GM10248 (cell line): ENCODE data around the gene CRIM1.

Experiments
- CTCF ChIA-PET: fragments of 300-600 bp; sonication (Branson Sonifier 250); formaldehyde crosslinking; extraction: SDS; loops from one replicate; lab custom pipeline; 2021; ENCODE audit warnings: antibody characterized with exemption; lab: Yijun Ruan, JAX
- POLR2A ChIA-PET: fragments of 350-650 bp; sonication (Branson Sonifier 250); formaldehyde crosslinking; extraction: SDS; loops from one replicate; lab custom pipeline; 2020; ENCODE audit warnings: antibody characterized with exemption; lab: Yijun Ruan, JAX
- DNase-seq: peaks from one replicate; pipeline ENCODE4 v3.0.0; 2012; ENCODE audit errors: extremely low spot score
- TF ChIP-seq, protein P1 (sequence below): IDR thresholded peaks from 2 replicates; pipeline ENCODE4 v1.5.1; 2012; ENCODE audit warnings: mild to moderate bottlenecking, low read depth; ENCODE audit errors: extremely low read depth, missing control alignments, control extremely low read depth

Gene CRIM1

DNA sequence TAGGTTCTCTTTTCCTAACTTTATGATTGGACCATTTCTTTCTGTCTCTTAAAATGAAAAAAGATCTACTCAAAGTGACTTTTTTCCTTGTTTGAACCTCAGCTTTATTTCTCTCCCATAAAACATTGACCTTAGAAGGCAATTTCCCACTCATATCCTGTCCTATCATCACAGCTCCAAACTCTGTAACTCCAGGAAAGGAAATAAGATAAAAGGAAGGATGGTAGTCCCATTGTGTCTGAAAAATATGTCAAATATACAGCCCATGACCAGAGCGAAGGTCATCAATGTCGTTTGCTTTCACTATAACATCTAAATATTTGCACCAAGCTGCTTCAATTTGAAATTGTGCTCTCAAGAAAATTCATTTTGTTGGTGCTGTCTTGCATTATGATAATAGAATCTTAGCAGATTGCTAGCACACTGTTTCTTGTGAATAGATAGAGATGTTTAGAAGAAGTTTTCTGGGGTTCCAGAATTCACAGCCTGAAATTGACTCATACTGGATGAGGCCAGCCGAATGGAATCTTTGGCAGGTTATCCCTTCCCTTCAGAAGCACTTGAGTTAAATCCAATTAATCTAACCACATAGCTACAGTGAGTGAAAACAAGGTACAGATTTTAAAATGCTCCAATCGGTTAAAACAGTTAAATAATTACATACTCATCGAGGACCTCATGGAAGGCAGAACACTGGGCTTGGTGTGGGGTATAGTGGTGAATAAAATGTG lies 95.1 kb downstream of the CRIM1 start:
- ChIA-PET CTCF (interaction anchor here (0.7 to 1.6 kb wide), 4 partner anchors 9 to 12 kb away, joined by 3 to 5 read pairs (median 3); no protein-coding TSS in a partner anchor), POLR2A (no interaction called here)
- no peak for DNase-seq
- TF ChIP-seq, protein P1, sequence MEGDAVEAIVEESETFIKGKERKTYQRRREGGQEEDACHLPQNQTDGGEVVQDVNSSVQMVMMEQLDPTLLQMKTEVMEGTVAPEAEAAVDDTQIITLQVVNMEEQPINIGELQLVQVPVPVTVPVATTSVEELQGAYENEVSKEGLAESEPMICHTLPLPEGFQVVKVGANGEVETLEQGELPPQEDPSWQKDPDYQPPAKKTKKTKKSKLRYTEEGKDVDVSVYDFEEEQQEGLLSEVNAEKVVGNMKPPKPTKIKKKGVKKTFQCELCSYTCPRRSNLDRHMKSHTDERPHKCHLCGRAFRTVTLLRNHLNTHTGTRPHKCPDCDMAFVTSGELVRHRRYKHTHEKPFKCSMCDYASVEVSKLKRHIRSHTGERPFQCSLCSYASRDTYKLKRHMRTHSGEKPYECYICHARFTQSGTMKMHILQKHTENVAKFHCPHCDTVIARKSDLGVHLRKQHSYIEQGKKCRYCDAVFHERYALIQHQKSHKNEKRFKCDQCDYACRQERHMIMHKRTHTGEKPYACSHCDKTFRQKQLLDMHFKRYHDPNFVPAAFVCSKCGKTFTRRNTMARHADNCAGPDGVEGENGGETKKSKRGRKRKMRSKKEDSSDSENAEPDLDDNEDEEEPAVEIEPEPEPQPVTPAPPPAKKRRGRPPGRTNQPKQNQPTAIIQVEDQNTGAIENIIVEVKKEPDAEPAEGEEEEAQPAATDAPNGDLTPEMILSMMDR = no peak

DNA sequence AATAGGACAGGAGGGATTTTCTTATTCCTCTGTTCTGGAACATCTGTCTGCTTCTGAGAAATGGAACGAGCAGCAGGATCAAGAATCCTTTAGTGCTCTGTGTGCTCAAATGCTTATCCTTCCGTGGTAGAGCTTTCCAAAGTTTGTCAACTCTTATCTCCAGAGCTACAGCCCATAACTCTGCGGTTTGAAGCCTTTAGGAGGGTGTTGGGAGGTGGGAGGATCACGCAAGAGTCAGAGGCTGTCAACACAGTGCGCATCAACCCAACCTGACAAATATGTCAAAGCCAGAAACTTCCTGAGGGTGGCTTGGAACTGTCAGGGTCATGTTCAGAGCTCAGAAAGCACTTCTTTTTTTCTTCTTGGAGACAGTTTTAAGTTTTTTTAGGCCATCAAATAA lies 95.9 kb downstream of the CRIM1 start:
- TF ChIP-seq, protein P1 = no peak
- ChIA-PET POLR2A (interaction anchor here (0.6 kb wide), 1 partner anchor 56 kb away, joined by 3 read pairs; no protein-coding TSS in a partner anchor), CTCF (interaction anchor here (0.7 to 1.3 kb wide), 4 partner anchors 9 to 68 kb away, joined by 3 read pairs; no protein-coding TSS in a partner anchor)
- DNase-seq = no peak

DNA sequence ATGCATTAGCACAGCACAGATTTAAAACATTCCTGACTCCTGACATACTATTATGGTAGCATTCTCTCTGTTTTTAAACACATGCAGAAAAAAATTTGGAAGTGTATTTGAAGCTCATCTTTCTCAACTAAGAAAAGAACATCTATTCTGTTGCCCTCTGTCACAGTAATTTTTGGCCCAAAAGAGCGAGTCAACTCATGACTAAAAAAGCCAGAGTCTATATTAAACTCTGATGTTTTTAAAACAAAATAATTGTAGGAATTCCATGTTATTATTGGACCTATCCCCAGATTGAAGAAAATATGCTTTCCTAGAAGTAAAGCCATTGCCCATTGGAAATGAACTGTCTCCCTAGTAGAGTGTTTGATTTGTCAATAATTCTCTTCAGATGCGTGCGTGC lies 96.7 kb downstream of the CRIM1 start:
- POLR2A ChIA-PET = interaction anchor here (0.6 kb wide), 1 partner anchor 56 kb away, joined by 3 read pairs; no protein-coding TSS in a partner anchor
- CTCF ChIA-PET = interaction anchor here (1.1 to 1.3 kb wide), 3 partner anchors 8 to 67 kb away, joined by 3 read pairs; no protein-coding TSS in a partner anchor
- TF ChIP-seq, protein P1 = no peak
- DNase-seq = no peak

DNA sequence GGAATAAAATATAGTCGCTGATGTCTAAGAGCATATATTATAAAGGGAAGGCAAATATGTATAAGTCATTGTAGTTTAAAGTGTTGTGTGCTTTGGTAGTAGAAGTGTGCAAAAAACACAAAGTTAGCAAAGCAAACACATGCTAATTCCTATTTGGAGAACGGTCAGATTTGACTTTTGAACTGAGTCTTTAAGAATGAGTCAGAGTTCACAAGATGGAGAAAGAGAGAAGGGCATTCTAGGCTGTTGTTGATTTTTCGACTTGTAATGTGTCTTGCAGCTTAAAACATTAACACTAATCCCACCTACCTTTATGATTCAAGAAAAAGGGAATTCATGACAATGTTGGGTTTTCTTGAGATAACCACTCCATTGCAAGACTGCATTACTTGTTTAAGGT lies 98.1 kb downstream of the CRIM1 start:
- DNase-seq = no peak
- POLR2A ChIA-PET = no interaction called here
- CTCF ChIA-PET = no interaction called here
- TF ChIP-seq, protein P1 = no peak

DNA sequence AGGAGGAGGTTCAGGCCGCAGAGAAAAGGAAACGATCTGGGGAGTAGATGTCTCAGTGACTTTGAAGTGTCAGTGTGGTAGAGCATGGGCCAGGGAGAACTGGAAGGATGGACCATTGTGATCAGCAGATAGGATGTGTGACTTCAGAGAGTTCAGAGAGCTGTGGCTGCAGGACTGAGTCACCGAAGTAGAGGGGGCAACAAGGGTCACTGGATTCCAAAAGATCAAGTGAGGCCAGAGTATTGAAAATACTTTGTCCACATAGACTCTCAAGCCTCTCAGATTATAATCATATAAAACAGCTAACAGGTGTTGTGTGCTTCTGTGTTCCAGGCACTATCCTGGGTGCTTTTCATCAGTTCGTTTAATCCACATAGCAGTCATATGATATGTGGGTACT lies 99.4 kb downstream of the CRIM1 start:
- POLR2A ChIA-PET = no interaction called here
- CTCF ChIA-PET = no interaction called here

DNA sequence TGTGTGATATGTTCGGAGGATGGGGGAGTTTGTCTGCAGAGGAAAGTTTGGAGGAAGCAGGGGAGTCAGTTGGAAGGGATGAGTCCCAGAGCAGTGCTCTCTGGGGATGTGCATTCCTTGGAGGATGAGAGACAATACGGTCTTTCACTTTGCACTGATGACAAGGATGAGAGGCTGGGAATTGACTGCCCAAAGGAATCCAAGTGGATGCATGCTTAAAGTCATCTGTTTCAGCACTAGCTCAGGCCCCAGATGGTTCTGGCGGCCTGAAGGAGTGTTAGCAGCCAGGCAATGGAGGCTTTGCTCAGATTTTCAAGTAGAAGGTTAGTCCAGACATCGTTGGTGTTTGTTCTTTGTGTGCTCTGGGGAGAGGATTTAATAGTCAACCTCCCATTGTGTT lies 100.2 kb downstream of the CRIM1 start:
- CTCF ChIA-PET = interaction anchor here (1.0 kb wide), 1 partner anchor 330 kb away, joined by 4 read pairs; no protein-coding TSS in a partner anchor
- no peak for DNase-seq
- POLR2A ChIA-PET = no interaction called here
- TF ChIP-seq, protein P1 = no peak

More for the DNA sequence above, 99.4 kb downstream of the CRIM1 start:
- TF ChIP-seq, protein P1 = no peak
- no peak for DNase-seq
